ENCODE results near the gene SHISA7. TPM values are rescaled to one million over a fixed set of nuclear protein-coding genes. Genes with fewer than 3 reads are reported as not detected.

SHISA7 gene
- total RNA-seq, 5 donors from 2014 or later (not counting 1 experiment from before 2014, with no cell fraction given) = not detected

GRCh38 chr19:55463583-55464031, 20.5 kb upstream of the SHISA7 start:
- H3K27ac Mint-ChIP-seq = no peak overlapping the region
- H3K4me3 Mint-ChIP-seq = no peak overlapping the region
- no peaks in the 10 kb centered on the region for H3K9me3 Mint-ChIP-seq
- peaks cover 0 to 8% of the 10 kb centered on the region in 2 experiments for H3K27me3 ChIP-seq (replicated peaks in 1 of 2; ENCODE audit: control insufficient read depth in 2 of 2, extremely low read depth in 1 of 2, insufficient read depth in 2 of 2, low read length in 1 of 2)
- no peaks in the 10 kb centered on the region for H3K27me3 Mint-ChIP-seq
- peaks cover 0 to 23% of the 10 kb centered on the region in 2 experiments for H3K4me1 ChIP-seq (ENCODE audit: control insufficient read depth in 1 of 2, extremely low read depth in 1 of 2, insufficient read depth in 2 of 2, low read length in 2 of 2)
- H3K4me3 ChIP-seq (ENCODE audit: control insufficient read depth in 1 of 2, extremely low read depth in 1 of 2, low read length in 1 of 2) = no peak overlapping the region
- H3K36me3 Mint-ChIP-seq = no peaks in the 10 kb centered on the region
- DNase-seq = no peak
- POLR2A ChIA-PET = no interaction called here
- H3K4me1 Mint-ChIP-seq = peaks cover 23 to 30% (median 29%) of the 10 kb centered on the region in 3 donors
- no peaks in the 10 kb centered on the region for H3K9me3 ChIP-seq
- CTCF ChIA-PET = no interaction called here
- WGBS (ENCODE audit: insufficient coverage) = 83% methylated on average over 15 of the region's 15 CpGs
- no peaks in the 10 kb centered on the region for H3K36me3 ChIP-seq (ENCODE audit: control insufficient read depth in 2 of 2, extremely low read depth in 1 of 2, insufficient read depth in 1 of 2, low read length in 1 of 2)
- no peak for ATAC-seq (replicated peaks in 1 of 4)
- no peak overlapping the region for H3K27ac ChIP-seq (ENCODE audit: low read length)

- Mint-ChIP-seq H3K27me3 (no peaks in the 10 kb centered on the region), H3K4me1 (peaks cover 20 to 30% (median 27%) of the 10 kb centered on the region in 3 donors), H3K4me3 (peak overlapping the region; percentile 85 to 88 (median 87)), H3K9me3 (no peaks in the 10 kb centered on the region), H3K36me3 (no peaks in the 10 kb centered on the region), H3K27ac (peak overlapping the region in 1 of 2 donors; percentile 93)
- H3K36me3 ChIP-seq (ENCODE audit: control insufficient read depth in 2 of 2, extremely low read depth in 1 of 2, insufficient read depth in 1 of 2, low read length in 1 of 2) = no peaks in the 10 kb centered on the region
- H3K4me3 ChIP-seq (ENCODE audit: control insufficient read depth in 1 of 2, extremely low read depth in 1 of 2, low read length in 1 of 2) = no peak overlapping the region
- ATAC-seq (replicated peaks in 1 of 4) (no peak), DNase-seq (no peak)
- ChIA-PET POLR2A (interaction anchor here in 1 of 2 donors (0.7 kb wide), 1 partner anchor 17 kb away, joined by 3 read pairs; no protein-coding TSS in a partner anchor), CTCF (no interaction called here)
- H3K9me3 ChIP-seq = no peaks in the 10 kb centered on the region
- H3K27me3 ChIP-seq (replicated peaks in 1 of 2; ENCODE audit: control insufficient read depth in 2 of 2, extremely low read depth in 1 of 2, insufficient read depth in 2 of 2, low read length in 1 of 2) = peaks cover 0 to 4% of the 10 kb centered on the region in 2 experiments
- peaks cover 0 to 19% of the 10 kb centered on the region in 2 experiments for H3K4me1 ChIP-seq (ENCODE audit: control insufficient read depth in 1 of 2, extremely low read depth in 1 of 2, insufficient read depth in 2 of 2, low read length in 2 of 2)
- WGBS (ENCODE audit: insufficient coverage) = 100% methylated on average over 2 of the region's 11 CpGs
- H3K27ac ChIP-seq (ENCODE audit: low read length) = no peak overlapping the region
These were observed 19.6 kb upstream of the SHISA7 start for GRCh38 chr19:55462722-55463121.

GRCh38 chr19:55461974-55462626, 19.0 kb upstream of the SHISA7 start:
- H3K9me3 Mint-ChIP-seq = no peaks in the 10 kb centered on the region
- no peaks in the 10 kb centered on the region for H3K36me3 Mint-ChIP-seq
- peaks cover 0 to 4% of the 10 kb centered on the region in 2 experiments for H3K27me3 ChIP-seq (replicated peaks in 1 of 2; ENCODE audit: control insufficient read depth in 2 of 2, extremely low read depth in 1 of 2, insufficient read depth in 2 of 2, low read length in 1 of 2)
- POLR2A ChIA-PET = interaction anchor here (0.6 to 1.0 kb wide), 8 partner anchors 15 to 174 kb away, joined by 3 to 7 read pairs (median 3); partner anchors contain the start of genes FIZ1 (in 1 of the 2), KMT5C (in 1 of the 2) and ZNF784 (in 1 of the 2)
- no peaks in the 10 kb centered on the region for H3K27me3 Mint-ChIP-seq
- peaks cover 0 to 19% of the 10 kb centered on the region in 2 experiments for H3K4me1 ChIP-seq (ENCODE audit: control insufficient read depth in 1 of 2, extremely low read depth in 1 of 2, insufficient read depth in 2 of 2, low read length in 2 of 2)
- H3K36me3 ChIP-seq (ENCODE audit: control insufficient read depth in 2 of 2, extremely low read depth in 1 of 2, insufficient read depth in 1 of 2, low read length in 1 of 2) = no peaks in the 10 kb centered on the region
- CTCF ChIA-PET = interaction anchor here in 1 of 2 donors (0.6 to 1.1 kb wide), 9 partner anchors 15 to 208 kb away, joined by 3 to 14 read pairs (median 4); partner anchors contain the start of genes FIZ1, KMT5C, ZNF628 and ZNF784
- H3K9me3 ChIP-seq = no peaks in the 10 kb centered on the region
- DNase-seq = peak in 1 of 35 experiments; percentile 35
- peak overlapping the region; percentile 84 to 94 for H3K4me3 ChIP-seq (ENCODE audit: control insufficient read depth in 1 of 2, extremely low read depth in 1 of 2, low read length in 1 of 2)
- WGBS (ENCODE audit: insufficient coverage) = 13% methylated on average over 22 of the region's 27 CpGs
- H3K4me3 Mint-ChIP-seq = peak overlapping the region; percentile 85 to 88 (median 87)
- no peak for ATAC-seq (replicated peaks in 1 of 4)
- H3K4me1 Mint-ChIP-seq = peaks cover 20 to 30% (median 25%) of the 10 kb centered on the region in 3 donors
- H3K27ac Mint-ChIP-seq = peak overlapping the region; percentile 77 to 93
- H3K27ac ChIP-seq (ENCODE audit: low read length) = peak overlapping the region; percentile 70

- ATAC-seq (replicated peaks in 1 of 4) = peak; percentile 96 to 98 (median 97)
- peak within 1 kb of the TSS; percentile 84 to 94 for H3K4me3 ChIP-seq (ENCODE audit: control insufficient read depth in 1 of 2, extremely low read depth in 1 of 2, low read length in 1 of 2)
- Mint-ChIP-seq H3K4me3 (peak within 1 kb of the TSS; percentile 85 to 88 (median 87)), H3K27ac (peak within 1 kb of the TSS; percentile 77 to 93), H3K27me3 (no peaks in the 10 kb centered on the region), H3K4me1 (peaks cover 20 to 30% (median 25%) of the 10 kb centered on the region in 3 donors), H3K9me3 (no peaks in the 10 kb centered on the region), H3K36me3 (peaks cover 4% of the 10 kb centered on the region)
- whole genome bisulfite sequencing (ENCODE audit: insufficient coverage) = under 1% methylated on average over 50 of the region's 54 CpGs
- H3K9me3 ChIP-seq = no peaks in the 10 kb centered on the region
- POLR2A ChIA-PET = interaction anchor here in 1 of 2 donors (0.6 to 1.0 kb wide), 8 partner anchors 16 to 174 kb away, joined by 3 to 7 read pairs (median 3); partner anchors contain the start of genes FIZ1, KMT5C and ZNF784
- peaks cover 0 to 19% of the 10 kb centered on the region in 2 experiments for H3K4me1 ChIP-seq (ENCODE audit: control insufficient read depth in 1 of 2, extremely low read depth in 1 of 2, insufficient read depth in 2 of 2, low read length in 2 of 2)
- peak; percentile 99 to 100 (median 100) for DNase-seq
- peak within 1 kb of the TSS; percentile 70 for H3K27ac ChIP-seq (ENCODE audit: low read length)
- no peaks in the 10 kb centered on the region for H3K36me3 ChIP-seq (ENCODE audit: control insufficient read depth in 2 of 2, extremely low read depth in 1 of 2, insufficient read depth in 1 of 2, low read length in 1 of 2)
- peaks cover 0 to 4% of the 10 kb centered on the region in 2 experiments for H3K27me3 ChIP-seq (replicated peaks in 1 of 2; ENCODE audit: control insufficient read depth in 2 of 2, extremely low read depth in 1 of 2, insufficient read depth in 2 of 2, low read length in 1 of 2)
- CTCF ChIA-PET = interaction anchor here in 1 of 2 donors (0.5 to 1.1 kb wide), 10 partner anchors 16 to 247 kb away, joined by 3 to 14 read pairs (median 4); partner anchors contain the start of genes FIZ1, KMT5C, ZNF628 and ZNF784
These were observed 18.3 kb upstream of the SHISA7 start, which contains the start of gene ISOC2 for GRCh38 chr19:55461259-55461973. ISOC2 (minus strand) TSS chr19:55461642; CDS start chr19:55456486, 5,156 bp downstream.

GRCh38 chr19:55460670-55461258, 17.7 kb upstream of the SHISA7 start:
- peaks cover 20 to 30% (median 25%) of the 10 kb centered on the region in 3 donors for H3K4me1 Mint-ChIP-seq
- ChIA-PET CTCF (no interaction called here), POLR2A (no interaction called here)
- Histone ChIP-seq H3K27me3 (replicated peaks in 1 of 2; ENCODE audit: control insufficient read depth in 2 of 2, extremely low read depth in 1 of 2, insufficient read depth in 2 of 2, low read length in 1 of 2) (peaks cover 0 to 4% of the 10 kb centered on the region in 2 experiments), H3K27ac (ENCODE audit: low read length) (peak overlapping the region; percentile 64), H3K9me3 (no peaks in the 10 kb centered on the region), H3K36me3 (ENCODE audit: control insufficient read depth in 2 of 2, extremely low read depth in 1 of 2, insufficient read depth in 1 of 2, low read length in 1 of 2) (no peaks in the 10 kb centered on the region), H3K4me1 (ENCODE audit: control insufficient read depth in 1 of 2, extremely low read depth in 1 of 2, insufficient read depth in 2 of 2, low read length in 2 of 2) (peaks cover 0 to 19% of the 10 kb centered on the region in 2 experiments), H3K4me3 (ENCODE audit: control insufficient read depth in 1 of 2, extremely low read depth in 1 of 2, low read length in 1 of 2) (peak overlapping the region; percentile 84 to 94)
- WGBS (ENCODE audit: insufficient coverage) = 50% methylated on average over 18 of the region's 24 CpGs
- H3K9me3 Mint-ChIP-seq = no peaks in the 10 kb centered on the region
- peak in 4 of 35 experiments; percentile 18 to 45 (median 19) for DNase-seq
- H3K27ac Mint-ChIP-seq = peak overlapping the region in 1 of 2 donors; percentile 44
- H3K27me3 Mint-ChIP-seq = no peaks in the 10 kb centered on the region
- no peak for ATAC-seq (replicated peaks in 1 of 4)
- H3K4me3 Mint-ChIP-seq = peak overlapping the region; percentile 85 to 88 (median 87)
- H3K36me3 Mint-ChIP-seq = peaks cover 4% of the 10 kb centered on the region
